H1 (cell line): ENCODE data around the gene CLDN16. TPM values are rescaled to one million over a fixed set of nuclear protein-coding genes. Genes with fewer than 3 reads are reported as not detected.

Experiments
- ASH2L ChIP-seq: fragments of 200-600, 300-600 bp; sonication (generic); IDR thresholded peaks from one replicate; pipeline ENCODE4 v1.7.1; 2017; ENCODE audit warnings: low read length
- CEBPB ChIP-seq: IDR thresholded peaks from 2 replicates; pipeline ENCODE4 v1.6.1; 2012; ENCODE audit warnings: low read depth, low read length
- CREB1 ChIP-seq: IDR thresholded peaks from 2 replicates; pipeline ENCODE4 v1.6.1; 2012; ENCODE audit warnings: inconsistent platforms
- CTBP2 ChIP-seq: IDR thresholded peaks from 2 replicates; pipeline ENCODE4 v1.7.0; 2011; ENCODE audit warnings: borderline replicate concordance, mild to moderate bottlenecking, moderate library complexity, mixed read lengths, low read length; ENCODE audit not compliant: insufficient read depth, insufficient read length
- EGR1 ChIP-seq: IDR thresholded peaks from 2 replicates; pipeline ENCODE4 v1.6.1; 2011; ENCODE audit warnings: low read depth, low read length, borderline replicate concordance
- GTF2F1 ChIP-seq: IDR thresholded peaks from 2 replicates; pipeline ENCODE4 v1.6.1; 2012; ENCODE audit warnings: low read depth, low read length, improper control_type of control experiment, borderline replicate concordance
- HDAC6 ChIP-seq: IDR thresholded peaks from one replicate; pipeline ENCODE4 v1.7.1; 2012; ENCODE audit warnings: low read depth, mild to moderate bottlenecking, inconsistent platforms, low read length, moderate library complexity
- PHF8 ChIP-seq: fragments of 200-600 bp; sonication (generic); conservative IDR thresholded peaks from 2 replicates; pipeline ENCODE4 v1.7.1; 2012; ENCODE audit warnings: low read depth, mild to moderate bottlenecking, inconsistent platforms, low read length, moderate library complexity
- SIN3A ChIP-seq, 2 experiments: IDR thresholded peaks in 1 of 2; conservative IDR thresholded peaks in 1 of 2; 2 replicates each; pipeline ENCODE4 v1.6.1; 2011 to 2012; ENCODE audit warnings: low read length in 2 of 2, improper control_type of control experiment in 1 of 2, low read depth in 1 of 2, mild to moderate bottlenecking in 1 of 2
- YY1 ChIP-seq: IDR thresholded peaks from 2 replicates; pipeline ENCODE4 v1.6.1; 2011; ENCODE audit warnings: low read depth, mild to moderate bottlenecking, low read length
- polyA plus RNA-seq, 7 experiments: library from polyadenylated mRNA; depleted of rRNA in 3 of 7; stranded (reverse) in 5 of 7; unstranded in 2 of 7; fragments of >200 nt in 5 of 7; fragments of 200-250 nt in 2 of 7; gene quantifications; 1 replicate in 5 of 7; 2 replicates in 1 of 7; 4 replicates in 1 of 7; pipeline versions ENCODE4 v1.2.1 to v1.2.3, GENCODE V29; 2011 to 2013; ENCODE audit warnings: missing spikeins in 2 of 7, mixed read lengths in 2 of 7
- total RNA-seq: library from RNA; stranded (reverse); fragmentation: NEBNext Ultra II Directional; extraction: Animal tissue kit (Norgen Biotek cat#: 25700); gene quantifications from 2 replicates; pipeline ENCODE4 v1.2.1, GENCODE V29; 2021
- TF ChIP-seq, protein P1 (sequence below): fragments of 300-600 bp; sonication (generic); IDR thresholded peaks from 2 replicates; pipeline ENCODE4 v1.7.1; 2012; ENCODE audit warnings: low read length, moderate library complexity, mild to moderate bottlenecking, inconsistent platforms; ENCODE audit not compliant: insufficient replicate concordance

CLDN16 gene
- total and polyA plus RNA-seq, 2 of the 8 experiments (the other 6 are each of a cell fraction or from before 2014, with no cell fraction given): not detected

DNA sequence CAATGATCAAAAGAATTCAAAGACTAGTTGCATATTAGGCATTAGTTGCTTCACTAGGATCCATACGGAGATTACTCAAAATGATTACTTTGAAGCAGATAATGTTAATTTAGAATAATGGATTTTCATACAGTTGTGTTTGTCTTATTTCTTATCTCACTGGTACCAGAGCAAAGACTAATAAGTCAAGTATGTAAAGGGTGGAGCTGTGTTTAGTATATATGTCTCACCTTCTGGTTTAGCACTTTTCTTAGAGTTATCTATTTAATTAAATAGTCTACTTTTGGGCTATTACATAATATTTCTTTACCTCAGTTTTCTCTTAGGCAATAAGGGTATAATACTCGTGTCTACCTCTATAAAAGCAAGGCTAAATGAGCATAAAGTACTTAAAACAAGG, 42.9 kb downstream of the CLDN16 start (continued):
- TF ChIP-seq, protein P1, sequence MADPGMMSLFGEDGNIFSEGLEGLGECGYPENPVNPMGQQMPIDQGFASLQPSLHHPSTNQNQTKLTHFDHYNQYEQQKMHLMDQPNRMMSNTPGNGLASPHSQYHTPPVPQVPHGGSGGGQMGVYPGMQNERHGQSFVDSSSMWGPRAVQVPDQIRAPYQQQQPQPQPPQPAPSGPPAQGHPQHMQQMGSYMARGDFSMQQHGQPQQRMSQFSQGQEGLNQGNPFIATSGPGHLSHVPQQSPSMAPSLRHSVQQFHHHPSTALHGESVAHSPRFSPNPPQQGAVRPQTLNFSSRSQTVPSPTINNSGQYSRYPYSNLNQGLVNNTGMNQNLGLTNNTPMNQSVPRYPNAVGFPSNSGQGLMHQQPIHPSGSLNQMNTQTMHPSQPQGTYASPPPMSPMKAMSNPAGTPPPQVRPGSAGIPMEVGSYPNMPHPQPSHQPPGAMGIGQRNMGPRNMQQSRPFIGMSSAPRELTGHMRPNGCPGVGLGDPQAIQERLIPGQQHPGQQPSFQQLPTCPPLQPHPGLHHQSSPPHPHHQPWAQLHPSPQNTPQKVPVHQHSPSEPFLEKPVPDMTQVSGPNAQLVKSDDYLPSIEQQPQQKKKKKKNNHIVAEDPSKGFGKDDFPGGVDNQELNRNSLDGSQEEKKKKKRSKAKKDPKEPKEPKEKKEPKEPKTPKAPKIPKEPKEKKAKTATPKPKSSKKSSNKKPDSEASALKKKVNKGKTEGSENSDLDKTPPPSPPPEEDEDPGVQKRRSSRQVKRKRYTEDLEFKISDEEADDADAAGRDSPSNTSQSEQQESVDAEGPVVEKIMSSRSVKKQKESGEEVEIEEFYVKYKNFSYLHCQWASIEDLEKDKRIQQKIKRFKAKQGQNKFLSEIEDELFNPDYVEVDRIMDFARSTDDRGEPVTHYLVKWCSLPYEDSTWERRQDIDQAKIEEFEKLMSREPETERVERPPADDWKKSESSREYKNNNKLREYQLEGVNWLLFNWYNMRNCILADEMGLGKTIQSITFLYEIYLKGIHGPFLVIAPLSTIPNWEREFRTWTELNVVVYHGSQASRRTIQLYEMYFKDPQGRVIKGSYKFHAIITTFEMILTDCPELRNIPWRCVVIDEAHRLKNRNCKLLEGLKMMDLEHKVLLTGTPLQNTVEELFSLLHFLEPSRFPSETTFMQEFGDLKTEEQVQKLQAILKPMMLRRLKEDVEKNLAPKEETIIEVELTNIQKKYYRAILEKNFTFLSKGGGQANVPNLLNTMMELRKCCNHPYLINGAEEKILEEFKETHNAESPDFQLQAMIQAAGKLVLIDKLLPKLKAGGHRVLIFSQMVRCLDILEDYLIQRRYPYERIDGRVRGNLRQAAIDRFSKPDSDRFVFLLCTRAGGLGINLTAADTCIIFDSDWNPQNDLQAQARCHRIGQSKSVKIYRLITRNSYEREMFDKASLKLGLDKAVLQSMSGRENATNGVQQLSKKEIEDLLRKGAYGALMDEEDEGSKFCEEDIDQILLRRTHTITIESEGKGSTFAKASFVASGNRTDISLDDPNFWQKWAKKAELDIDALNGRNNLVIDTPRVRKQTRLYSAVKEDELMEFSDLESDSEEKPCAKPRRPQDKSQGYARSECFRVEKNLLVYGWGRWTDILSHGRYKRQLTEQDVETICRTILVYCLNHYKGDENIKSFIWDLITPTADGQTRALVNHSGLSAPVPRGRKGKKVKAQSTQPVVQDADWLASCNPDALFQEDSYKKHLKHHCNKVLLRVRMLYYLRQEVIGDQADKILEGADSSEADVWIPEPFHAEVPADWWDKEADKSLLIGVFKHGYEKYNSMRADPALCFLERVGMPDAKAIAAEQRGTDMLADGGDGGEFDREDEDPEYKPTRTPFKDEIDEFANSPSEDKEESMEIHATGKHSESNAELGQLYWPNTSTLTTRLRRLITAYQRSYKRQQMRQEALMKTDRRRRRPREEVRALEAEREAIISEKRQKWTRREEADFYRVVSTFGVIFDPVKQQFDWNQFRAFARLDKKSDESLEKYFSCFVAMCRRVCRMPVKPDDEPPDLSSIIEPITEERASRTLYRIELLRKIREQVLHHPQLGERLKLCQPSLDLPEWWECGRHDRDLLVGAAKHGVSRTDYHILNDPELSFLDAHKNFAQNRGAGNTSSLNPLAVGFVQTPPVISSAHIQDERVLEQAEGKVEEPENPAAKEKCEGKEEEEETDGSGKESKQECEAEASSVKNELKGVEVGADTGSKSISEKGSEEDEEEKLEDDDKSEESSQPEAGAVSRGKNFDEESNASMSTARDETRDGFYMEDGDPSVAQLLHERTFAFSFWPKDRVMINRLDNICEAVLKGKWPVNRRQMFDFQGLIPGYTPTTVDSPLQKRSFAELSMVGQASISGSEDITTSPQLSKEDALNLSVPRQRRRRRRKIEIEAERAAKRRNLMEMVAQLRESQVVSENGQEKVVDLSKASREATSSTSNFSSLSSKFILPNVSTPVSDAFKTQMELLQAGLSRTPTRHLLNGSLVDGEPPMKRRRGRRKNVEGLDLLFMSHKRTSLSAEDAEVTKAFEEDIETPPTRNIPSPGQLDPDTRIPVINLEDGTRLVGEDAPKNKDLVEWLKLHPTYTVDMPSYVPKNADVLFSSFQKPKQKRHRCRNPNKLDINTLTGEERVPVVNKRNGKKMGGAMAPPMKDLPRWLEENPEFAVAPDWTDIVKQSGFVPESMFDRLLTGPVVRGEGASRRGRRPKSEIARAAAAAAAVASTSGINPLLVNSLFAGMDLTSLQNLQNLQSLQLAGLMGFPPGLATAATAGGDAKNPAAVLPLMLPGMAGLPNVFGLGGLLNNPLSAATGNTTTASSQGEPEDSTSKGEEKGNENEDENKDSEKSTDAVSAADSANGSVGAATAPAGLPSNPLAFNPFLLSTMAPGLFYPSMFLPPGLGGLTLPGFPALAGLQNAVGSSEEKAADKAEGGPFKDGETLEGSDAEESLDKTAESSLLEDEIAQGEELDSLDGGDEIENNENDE: no peak
- TF ChIP-seq CREB1 (no peak), CEBPB (no peak), PHF8 (no peak), ASH2L (no peak), EGR1 (no peak), YY1 (no peak), CTBP2 (no peak), HDAC6 (no peak), GTF2F1 (no peak), SIN3A (conservative IDR thresholded peaks at IDR 0.05 in 1 of 2, IDR thresholded peaks at IDR 0.05 in 1 of 2; ENCODE audit: low read depth in 1 of 2, low read length in 2 of 2) (no peak)
